ENCODE results near the gene CDCA3.
"Not testable (repeated sequence)": the region's sequence is repeated elsewhere in the genome, so short reads cannot be mapped to it uniquely, and the experiment has no call there.

The CDCA3 gene

DNA sequence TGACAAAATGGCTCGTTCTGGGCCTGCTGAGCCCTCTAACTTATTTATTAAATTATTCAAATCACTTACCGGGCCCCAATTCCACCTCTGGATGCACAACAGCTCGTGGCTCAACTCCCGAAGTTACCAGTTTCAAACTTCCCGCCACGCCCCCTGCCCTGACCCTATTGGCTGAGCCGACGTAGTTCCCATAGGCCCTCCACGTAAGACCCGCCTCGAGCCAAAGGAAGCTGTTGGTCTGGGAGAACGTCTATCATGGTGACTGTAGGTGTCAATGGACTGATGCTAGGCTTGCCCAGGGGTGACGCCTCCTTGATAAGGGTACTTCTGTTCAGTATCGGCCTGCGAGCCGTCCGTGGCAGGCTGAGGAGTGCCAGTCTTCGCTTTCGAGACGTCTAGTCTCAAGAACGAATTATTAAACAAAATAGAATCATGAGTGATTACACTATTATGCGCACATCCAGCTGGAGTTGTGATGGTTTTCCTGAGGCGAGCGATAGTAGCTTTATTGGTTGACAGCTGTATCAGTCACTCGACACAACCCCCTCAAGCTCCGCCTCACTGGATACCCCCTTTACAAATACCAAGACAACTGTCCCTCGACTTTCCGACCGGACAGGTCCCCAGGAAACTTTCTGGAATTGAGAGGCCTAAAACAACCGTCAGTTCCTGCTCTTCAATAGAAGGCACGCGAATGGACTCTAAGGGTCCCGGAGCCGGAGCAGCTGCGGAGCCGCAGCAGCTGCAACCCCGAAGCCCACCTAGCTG is at the start of gene CDCA3:
CDCA3 (minus strand) TSS at position 134 of the 768 bp plus-strand sequence. CDS start 334 bp downstream, outside the sequence.
- DNase-seq (ENCODE audit: low read depth): peak; percentile 82

DNA sequence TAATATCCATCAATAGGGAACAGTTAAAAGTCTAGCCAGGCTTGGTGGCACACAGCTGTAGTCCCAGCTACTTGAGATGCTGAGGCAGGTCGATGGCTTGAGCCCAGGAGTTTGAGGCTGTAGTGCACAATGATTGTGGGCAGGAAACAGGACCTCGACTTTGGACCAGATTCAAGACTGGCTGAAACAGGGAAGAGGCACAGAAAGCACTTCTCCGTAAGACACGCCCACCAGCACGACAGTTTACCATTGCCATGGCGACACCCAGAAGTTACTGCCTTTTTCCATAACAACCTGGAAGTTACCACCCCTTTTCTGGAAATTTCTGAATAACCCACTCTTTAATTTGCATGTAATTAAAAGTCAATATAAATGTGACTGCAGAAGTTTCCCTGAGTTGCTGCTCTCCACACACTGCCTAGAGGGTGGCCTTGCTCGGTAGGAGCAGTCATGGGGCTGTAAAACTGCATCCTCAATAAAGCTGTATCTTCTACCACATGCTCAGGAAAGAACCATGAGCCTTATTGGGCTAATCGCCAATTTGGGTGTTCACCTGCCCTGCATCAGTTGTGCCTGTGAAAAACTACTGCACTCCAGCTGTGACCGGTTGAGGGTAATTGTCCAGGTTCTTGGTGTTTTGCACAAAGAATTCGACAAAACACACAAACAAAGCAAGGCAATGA is 48.9 kb upstream of the CDCA3 start:
- no peak for DNase-seq (ENCODE audit: low read depth)

DNA sequence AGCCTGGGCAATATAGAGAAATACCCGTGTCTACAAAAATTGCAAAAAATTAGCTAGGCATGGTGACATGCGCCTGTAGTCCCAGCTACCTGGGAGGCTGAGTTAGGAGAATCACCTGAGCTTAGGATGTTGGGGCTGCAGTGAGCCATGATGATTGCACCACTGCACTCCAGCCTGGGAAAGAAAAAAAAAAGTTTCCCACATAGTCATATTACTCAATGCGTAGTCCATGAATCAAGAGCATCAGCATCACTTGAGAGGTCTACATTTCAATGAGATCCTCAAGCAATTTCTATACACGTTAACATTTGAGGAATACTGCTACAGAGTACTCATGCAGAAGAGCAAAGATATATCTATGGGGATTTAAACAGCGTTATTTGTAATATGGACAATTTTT is 48.3 kb upstream of the CDCA3 start:
- no peak for DNase-seq (ENCODE audit: low read depth)

DNA sequence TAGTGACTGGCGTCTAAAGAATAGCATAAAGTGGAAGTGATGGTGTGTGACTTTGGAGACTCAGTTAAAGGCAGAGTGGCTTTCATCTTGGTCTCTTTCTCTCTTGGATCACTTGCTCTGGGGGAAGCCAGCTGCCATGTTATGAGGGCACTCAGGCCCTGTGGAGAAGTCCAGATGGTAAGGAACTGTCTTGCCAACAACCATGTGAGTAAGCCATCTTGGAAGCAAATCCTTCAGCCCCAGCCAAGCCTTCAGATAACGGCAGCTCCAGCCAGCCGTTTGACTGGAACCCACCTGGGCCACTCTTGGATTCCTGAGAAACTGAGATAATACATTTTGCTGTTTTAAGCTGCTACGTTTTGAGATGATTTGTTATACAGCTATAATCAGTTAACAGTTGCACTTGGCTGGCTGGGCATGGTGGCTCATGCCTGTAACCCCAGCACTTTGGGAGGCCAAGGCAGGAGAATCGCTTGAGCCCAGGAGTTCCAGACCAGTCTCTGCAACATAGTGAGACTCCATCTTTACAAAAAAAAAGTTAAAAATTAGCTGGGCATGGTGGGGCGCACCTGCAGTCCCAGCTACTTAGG is 45.9 kb upstream of the CDCA3 start:
- no peak for DNase-seq (ENCODE audit: low read depth)

DNA sequence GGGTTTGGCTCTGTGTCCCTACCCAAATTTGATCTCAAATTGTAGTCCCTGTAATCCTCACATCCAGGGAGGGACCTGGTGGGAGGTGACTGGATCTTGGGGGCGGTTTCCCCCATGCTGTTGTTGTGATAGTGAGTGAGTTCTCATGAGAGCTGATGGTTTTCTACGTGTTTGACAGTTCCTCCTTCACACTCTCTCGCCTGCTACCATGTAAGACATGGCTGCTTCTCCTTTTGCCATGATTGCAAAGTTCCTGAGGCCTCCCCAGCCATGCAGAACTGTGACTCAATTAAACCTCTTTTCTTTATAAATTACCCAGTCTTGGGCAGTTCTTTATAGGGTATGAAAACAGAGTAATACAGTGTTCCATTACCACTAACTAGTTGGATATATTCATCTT is 43.2 kb upstream of the CDCA3 start:
- DNase-seq (ENCODE audit: low read depth): no peak

DNA sequence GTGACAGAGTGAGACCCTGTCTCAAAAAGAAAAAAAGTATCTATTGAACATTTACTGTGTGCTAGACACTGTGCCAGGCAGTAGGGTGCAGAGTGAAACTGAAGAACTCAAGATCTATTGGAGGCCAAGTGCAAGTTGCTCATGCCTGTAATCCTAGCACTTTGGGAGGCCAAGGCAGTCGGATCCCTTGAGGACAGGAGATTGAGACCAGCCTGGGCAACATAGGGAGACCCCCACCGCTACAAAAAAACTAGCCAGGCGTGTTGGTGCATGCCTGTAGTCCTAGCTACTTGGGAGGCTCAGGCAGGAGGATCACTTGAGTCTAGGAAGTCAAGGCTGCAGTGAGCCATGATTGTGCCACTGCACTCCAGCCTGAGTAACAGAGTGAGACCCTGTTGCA is 41.6 kb upstream of the CDCA3 start:
- DNase-seq (ENCODE audit: low read depth): not testable (repeated sequence)

DNA sequence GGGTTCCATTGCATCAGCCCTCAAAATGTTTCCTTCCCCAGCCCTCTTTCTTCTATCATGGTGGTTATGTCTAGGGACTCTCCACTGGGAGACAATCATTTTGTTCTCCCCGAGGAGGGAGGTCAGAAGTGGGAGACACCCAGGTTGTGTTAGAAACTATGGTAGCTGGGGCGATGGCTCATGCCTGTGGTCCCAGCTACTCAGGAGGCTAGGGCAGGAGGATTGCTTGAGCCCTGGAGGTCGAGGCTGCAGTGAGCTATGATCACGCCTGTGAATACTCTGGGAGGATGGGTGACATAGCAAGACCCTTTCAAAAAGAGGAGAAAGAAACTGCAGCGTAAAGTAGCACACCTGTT is 40.5 kb upstream of the CDCA3 start:
- DNase-seq (ENCODE audit: low read depth): no peak

DNA sequence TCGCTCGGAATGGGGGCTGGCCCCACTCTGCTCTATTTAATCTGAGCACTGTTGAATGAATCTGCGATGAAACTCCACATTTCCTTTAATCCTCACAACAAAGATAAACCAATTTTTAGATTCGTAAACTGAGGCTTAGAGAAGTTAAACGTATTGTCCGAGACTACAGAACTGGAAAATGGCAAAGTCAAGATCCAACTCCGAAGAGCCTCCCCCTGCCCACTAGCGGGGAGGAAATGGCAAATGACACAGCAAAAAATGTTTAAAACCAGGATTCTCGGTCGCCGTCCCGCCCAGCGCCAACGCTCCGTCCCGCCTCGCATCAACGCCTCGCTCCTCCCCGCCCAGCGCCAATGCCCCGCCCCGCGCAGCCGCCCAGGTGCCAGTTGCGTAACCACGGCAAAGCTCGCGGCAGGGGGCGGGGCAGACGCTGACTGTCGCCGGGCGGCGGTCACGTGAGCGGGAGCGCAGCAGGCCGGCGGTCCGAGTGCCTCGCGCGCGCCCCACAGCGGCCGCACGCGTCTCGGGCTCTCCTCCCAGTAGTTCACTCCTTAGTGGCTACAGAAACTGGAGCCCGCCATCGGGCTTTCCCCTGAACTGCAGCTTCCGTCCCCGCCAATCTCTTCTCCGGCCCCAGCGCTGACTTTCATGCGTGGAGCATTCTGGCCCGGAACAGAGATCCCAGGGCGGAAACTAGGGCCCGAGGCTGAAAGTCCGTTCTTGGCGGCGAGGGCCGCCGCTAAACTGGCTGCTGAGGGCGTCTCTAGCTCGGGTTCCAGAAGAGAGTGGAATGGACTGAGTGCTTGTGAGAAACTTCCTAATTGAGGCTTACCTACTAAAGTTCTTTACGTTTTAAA is 39.9 kb upstream of the CDCA3 start:
- peak; percentile 99 for DNase-seq (ENCODE audit: low read depth)

DNA sequence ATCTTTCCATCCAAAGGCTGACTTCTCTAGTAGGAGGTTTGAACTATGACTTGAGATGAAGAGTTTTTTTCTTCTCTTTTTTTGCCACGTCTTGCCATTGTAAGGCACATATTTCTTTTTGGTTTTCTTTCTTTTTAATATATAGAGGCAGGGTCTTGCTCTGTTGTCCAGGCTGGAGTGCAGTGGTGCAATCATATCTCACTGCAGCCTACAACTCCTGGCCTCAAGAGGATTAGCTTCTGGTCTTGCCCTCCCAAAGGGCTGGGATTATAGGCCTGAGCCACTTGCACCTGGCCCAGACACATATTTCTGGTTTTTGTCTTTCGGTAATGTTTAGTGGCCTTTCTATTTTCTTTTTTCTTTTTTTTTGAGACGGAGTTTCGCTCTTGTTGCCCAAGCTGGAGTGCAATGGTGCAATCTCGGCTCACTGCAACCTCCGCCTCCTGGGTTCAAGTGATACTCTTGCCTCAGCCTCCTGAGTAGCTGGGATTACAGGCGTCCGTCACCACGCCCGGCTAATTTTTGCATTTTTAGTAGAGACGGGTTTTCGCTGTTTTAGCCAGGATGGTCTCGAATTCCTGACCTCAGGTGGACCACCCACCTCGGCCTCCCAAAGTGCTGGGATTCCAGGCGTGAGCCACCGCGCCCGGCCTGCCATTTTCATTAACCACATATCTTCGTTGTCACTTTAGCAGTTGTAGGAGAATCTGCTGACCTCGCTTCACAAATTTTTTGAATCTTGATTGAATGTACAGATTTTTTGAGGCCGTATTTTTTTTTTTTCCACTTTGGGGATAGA is 38.9 kb upstream of the CDCA3 start:
- DNase-seq (ENCODE audit: low read depth): not testable (repeated sequence)

DNA sequence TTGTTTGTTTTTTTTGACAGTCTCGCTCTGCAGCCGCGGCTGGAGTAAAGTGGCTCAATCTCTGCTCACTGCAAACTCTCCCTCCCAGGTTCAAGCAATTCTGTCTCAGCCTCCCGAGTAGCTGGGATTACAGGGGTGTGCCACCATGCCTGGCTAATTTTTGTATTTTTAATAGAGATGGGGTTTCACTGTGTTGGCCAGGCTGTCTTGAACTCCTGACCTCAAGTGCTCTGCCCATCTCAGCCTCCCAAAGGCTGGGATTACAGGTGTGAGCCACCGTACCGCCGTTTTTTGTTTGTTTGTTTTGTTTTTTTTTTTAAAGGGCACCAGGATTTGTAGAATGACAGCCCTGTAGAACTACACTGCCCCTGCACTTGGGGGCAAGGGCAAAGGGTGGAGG is 37.7 kb upstream of the CDCA3 start:
- not testable (repeated sequence) for DNase-seq (ENCODE audit: low read depth)

DNA sequence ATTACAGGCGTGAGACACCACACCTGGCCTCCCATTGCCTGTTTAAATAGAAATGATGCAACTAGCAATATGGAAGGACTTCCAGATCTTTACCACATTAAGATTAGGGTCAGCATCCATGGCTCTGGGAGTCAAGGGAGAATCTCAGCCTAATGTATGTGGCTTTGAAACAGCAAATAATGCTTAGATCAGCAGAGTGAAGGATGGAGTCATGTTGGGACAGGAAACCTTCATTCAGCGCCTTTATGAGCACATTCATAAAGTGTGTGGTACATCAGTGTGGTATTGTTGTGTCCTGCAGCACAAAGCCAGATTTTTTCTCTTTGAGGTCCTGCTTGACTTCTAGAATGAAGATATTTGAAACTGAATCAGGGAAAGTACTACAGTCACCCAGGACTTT is 37.3 kb upstream of the CDCA3 start:
- no peak for DNase-seq (ENCODE audit: low read depth)

DNA sequence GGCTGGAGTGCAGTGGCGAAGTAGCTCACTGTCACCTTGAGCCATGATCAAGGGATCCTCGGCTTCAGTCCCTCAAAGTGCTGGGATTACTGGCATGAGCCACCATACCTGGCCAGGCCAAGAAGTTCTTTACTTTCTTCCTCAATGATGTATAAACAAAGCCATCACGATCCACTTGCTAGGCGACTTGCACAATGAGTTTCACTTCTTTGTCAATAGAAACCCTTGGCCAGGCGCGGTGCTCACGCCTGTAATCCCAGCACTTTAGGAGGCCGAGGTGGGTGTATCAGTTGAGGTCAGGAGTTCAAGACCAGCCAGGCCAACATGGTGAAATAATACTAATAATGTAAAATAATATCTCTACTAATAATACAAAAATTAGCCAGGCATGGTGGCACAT is 36.4 kb upstream of the CDCA3 start:
- no peak for DNase-seq (ENCODE audit: low read depth)

DNA sequence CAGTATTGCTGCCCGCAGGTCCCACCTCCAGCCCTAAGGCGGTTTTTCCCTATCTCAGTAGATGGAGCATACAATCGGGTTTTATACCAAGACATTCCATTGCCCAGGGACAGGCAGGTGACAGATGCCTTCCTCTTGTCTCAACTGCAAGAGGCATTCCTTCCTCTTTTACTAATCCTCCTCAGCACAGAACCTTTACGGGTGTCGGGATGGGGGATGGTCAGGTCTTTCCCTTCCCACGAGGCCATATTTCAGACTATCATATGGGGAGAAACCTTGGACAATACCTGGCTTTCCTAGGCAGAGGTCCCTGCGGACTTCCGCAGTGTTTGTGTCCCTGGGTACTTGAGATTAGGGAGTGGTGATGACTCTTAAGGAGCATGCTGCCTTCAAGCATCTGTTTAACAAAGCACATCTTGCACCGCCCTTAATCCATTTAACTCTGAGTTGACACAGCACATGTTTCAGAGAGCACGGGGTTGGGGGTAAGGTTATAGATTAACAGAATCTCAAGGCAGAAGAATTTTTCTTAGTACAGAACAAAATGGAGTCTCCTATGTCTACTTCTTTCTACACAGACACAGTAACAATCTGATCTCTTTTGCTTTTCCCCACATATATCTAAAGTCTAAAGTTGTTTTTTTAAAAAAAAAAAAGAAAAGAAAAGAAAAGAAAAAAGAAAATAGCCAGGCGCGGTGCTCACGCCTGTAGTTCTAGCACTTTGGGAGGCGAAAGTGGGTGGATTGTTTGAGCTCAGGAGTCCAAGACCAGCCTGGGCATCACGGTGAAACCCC is 35.3 kb upstream of the CDCA3 start:
- DNase-seq (ENCODE audit: low read depth): not testable (repeated sequence)

DNA sequence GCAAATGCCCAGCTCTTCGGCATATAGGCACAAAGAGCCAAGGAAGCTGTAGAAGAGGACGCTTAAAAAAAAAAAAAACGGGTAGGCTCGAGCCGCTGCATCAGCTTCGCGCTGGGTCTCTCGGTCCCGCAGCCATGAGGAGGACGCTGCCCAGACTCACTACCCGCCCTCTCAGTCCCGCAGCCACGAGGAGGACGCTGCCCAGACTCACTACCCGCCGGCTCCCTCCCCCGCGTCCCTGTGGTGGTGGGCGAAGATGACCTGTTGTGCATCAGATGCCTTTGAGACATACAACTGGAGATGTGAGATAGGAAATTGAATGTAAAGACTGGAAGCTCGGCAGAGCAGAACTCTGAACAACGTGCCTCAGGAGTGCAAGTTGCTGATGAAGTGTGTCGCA is 33.5 kb upstream of the CDCA3 start:
- no peak for DNase-seq (ENCODE audit: low read depth)

DNA sequence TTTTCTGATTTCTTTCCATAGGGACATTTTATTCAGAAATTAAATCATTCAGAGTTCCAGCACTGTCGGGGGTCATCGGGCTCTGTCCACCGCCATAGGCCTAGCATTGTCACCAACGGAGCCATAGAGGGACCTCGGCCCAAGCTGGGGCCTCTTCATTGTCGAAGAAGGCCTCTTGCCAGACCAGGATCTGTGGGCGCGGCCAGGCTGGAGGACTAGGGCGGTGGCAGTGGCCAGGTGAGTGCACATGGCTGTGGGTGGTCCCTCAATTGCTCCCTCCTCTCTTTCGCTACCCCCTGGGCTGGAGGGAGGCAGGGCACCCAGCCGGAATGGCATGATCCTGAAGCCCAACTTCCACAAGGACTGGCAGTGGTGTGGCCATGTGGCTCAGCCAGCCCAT is 32.6 kb upstream of the CDCA3 start:
- no peak for DNase-seq (ENCODE audit: low read depth)

DNA sequence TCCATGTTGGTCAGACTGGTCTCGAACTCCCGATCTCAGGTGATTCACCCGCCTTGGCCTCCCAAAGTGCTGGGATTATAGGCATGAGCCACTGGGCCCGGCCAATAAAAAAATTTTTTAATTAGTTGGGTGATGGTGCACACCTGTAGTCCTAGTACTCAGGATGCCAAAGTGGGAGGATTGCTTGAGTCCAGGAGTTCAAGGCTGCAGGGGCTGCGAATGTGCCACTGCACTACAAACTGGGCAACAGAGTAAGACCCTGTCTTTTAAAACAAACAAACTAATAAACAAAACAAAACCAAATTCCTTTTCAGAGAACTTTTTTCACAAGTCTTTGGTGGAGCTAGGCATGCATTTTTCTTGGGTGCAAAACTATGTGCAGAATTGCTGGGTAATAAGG is 32.2 kb upstream of the CDCA3 start:
- no peak for DNase-seq (ENCODE audit: low read depth)

DNA sequence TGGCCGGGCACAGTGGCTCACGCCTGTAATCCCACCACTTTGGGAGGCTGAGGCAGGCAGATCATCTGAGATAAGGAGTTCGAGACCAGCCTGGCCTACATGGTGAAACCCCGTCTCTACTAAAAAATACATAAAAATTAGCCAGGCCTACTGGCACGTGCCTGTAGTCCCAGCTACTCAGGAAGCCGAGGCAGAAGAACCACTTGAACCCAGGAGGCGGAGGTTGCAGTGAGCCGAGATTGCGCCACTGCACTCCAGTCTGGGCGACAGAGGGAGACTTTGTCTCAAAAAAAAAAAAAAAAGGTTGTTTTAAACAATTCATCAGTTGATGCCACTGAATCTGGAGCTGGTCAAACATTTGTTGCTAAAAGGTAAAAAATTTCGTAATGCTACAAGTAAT is 28.7 kb upstream of the CDCA3 start:
- not testable (repeated sequence) for DNase-seq (ENCODE audit: low read depth)

DNA sequence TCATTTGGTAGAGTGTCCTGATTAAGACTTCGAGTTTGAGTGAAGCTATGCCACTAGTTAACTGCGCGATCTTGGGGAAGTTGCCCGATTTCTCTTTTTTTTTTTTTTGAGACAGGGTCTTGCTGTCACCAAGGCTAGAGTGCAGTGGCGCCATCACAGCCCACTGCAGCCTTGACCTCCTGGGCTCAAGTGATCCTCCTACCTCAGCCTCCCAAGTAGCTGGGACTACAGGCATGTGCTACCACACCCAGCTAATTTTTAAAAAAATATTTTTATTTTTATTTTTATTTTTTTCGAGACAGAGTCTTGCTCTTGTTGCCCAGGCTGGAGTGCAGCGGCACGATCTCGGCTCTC is 22.9 kb upstream of the CDCA3 start:
- not testable (repeated sequence) for DNase-seq (ENCODE audit: low read depth)

DNA sequence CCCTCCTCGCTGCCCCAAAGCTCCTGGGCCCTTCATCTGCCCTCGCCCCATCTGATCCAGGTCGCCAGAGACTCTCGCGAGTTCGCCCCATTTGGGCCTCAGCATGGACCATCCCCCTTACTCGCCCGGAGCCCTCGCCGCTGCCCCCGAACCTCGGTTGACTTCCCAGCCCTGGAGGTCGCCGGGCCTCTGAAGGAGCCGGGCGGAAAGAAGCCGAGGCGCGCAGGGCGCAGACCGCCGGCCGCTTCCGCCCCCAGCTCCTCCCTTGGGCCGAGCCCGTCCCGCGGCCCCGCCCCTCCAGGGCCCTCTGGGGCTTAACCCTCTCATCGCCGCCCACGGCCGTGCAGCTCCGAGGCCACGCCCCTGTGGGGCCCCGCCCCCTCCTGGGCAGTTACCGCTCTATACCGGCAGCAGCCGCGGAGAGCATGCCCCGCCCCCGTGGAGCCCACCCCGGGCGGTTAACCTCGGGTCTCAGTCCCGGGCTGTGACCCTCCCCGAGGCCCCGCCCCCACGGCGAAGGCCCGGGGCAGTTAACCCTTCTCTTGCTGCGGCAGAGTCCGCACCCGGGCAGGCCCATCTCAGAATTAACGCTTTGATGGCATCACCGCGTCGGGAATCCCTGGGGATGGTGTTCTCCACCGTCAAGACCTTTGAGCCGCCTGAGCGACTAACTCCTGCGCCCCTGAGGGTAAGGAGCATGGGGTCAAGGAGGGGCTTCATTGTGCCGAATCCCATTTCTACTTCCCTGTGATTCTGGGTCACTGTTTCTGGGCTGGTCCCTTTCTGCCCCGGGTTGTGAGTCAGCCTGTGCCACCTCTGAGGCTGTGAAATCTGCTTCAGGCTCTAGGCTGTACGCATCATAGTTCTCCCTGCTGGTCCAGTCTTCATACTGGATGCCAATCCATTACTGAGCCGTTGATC is 22.3 kb upstream of the CDCA3 start, which contains the start of gene SPSB2:
SPSB2 (minus strand) TSS at position 210 of the 921 bp plus-strand sequence. CDS start 402 bp downstream, outside the sequence.
- DNase-seq (ENCODE audit: low read depth): peak; percentile 99

Data from activated T-helper 9 cell treated with anti-CD3 and anti-CD28 coated beads, Interleukin-2, amount 50 U/mL, for 16 hours (primary cell).